Glutamatergic neuron (in vitro differentiated cells): ENCODE measurements around the gene CCDC85C. TPM values are rescaled to one million over a fixed set of nuclear protein-coding genes. Genes with fewer than 3 reads are reported as not detected.

Source experiments
- DNase-seq: peaks from one replicate; pipeline ENCODE4 v3.0.0; 2022
- H3K27ac Mint-ChIP-seq: one replicate; pipeline ENCODE4 v1.8.0; 2020; ENCODE audit warnings: mild to moderate bottlenecking, mixed read lengths, inconsistent platforms; ENCODE audit not compliant: unreplicated experiment
- H3K27me3 Mint-ChIP-seq: one replicate; pipeline ENCODE4 v1.8.0; 2020; ENCODE audit warnings: mild to moderate bottlenecking, moderate library complexity, mixed read lengths, inconsistent platforms; ENCODE audit not compliant: unreplicated experiment
- H3K36me3 Mint-ChIP-seq: one replicate; pipeline ENCODE4 v1.8.0; 2020; ENCODE audit warnings: mild to moderate bottlenecking, mixed read lengths, inconsistent platforms; ENCODE audit not compliant: unreplicated experiment
- H3K4me1 Mint-ChIP-seq: one replicate; pipeline ENCODE4 v1.8.0; 2020; ENCODE audit warnings: mild to moderate bottlenecking, low read depth, mixed read lengths, inconsistent platforms; ENCODE audit not compliant: unreplicated experiment
- H3K4me3 Mint-ChIP-seq: one replicate; pipeline ENCODE4 v1.8.0; 2020; ENCODE audit warnings: mild to moderate bottlenecking, mixed read lengths, inconsistent platforms; ENCODE audit not compliant: unreplicated experiment
- H3K9me3 Mint-ChIP-seq: one replicate; pipeline ENCODE4 v1.8.0; 2020; ENCODE audit warnings: mild to moderate bottlenecking, moderate library complexity, mixed read lengths, inconsistent platforms; ENCODE audit not compliant: unreplicated experiment
- CTCF ChIP-seq: fragments of 200-600 bp; sonication (generic); IDR thresholded peaks from one replicate; pipeline ENCODE4 v1.5.0; 2021; ENCODE audit not compliant: partially characterized antibody, unreplicated experiment
- total RNA-seq: library from RNA; stranded (reverse); fragmentation: NEBNext Ultra II Directional; extraction: Animal tissue kit (Norgen Biotek cat#: 25700); gene quantifications from one replicate; pipeline ENCODE4 v1.2.1, GENCODE V29; 2021; ENCODE audit not compliant: unreplicated experiment

The CCDC85C gene
- total RNA-seq, 1 donor from 2014 or later: 32.3 TPM

GRCh38 chr14:99592933-99593753 is 10.9 kb downstream of the CCDC85C start:
- Mint-ChIP-seq H3K27ac (no peak overlapping the region), H3K36me3 (no peaks in the 10 kb centered on the region), H3K9me3 (peaks cover 6% of the 10 kb centered on the region), H3K4me3 (no peak overlapping the region), H3K27me3 (peaks cover 6% of the 10 kb centered on the region), H3K4me1 (peaks cover 16% of the 10 kb centered on the region)
- no peak for DNase-seq
- TF ChIP-seq CTCF: no peak

- Mint-ChIP-seq H3K36me3 (no peaks in the 10 kb centered on the region), H3K27ac (no peak overlapping the region), H3K27me3 (peaks cover 6% of the 10 kb centered on the region), H3K9me3 (peaks cover 6% of the 10 kb centered on the region), H3K4me3 (peak overlapping the region; percentile 10), H3K4me1 (peaks cover 15% of the 10 kb centered on the region)
- DNase-seq: no peak
- no peak for TF ChIP-seq CTCF
Observed at GRCh38 chr14:99592394-99592793, 11.6 kb downstream of the CCDC85C start.

GRCh38 chr14:99590746-99591555 is 13.1 kb downstream of the CCDC85C start:
- peak overlapping the region; percentile 87 for H3K27ac Mint-ChIP-seq
- peak; percentile 81 for DNase-seq
- no peaks in the 10 kb centered on the region for H3K36me3 Mint-ChIP-seq
- H3K9me3 Mint-ChIP-seq: peaks cover 6% of the 10 kb centered on the region
- peak; percentile 34 for TF ChIP-seq CTCF
- peak overlapping the region; percentile 19 for H3K4me3 Mint-ChIP-seq
- peaks cover 15% of the 10 kb centered on the region for H3K4me1 Mint-ChIP-seq
- peaks cover 6% of the 10 kb centered on the region for H3K27me3 Mint-ChIP-seq

- no peak for TF ChIP-seq CTCF
- no peak for DNase-seq
- Mint-ChIP-seq H3K27ac (peak overlapping the region; percentile 28), H3K4me3 (peak overlapping the region; percentile 18), H3K36me3 (no peaks in the 10 kb centered on the region), H3K9me3 (peaks cover 12% of the 10 kb centered on the region), H3K4me1 (peaks cover 16% of the 10 kb centered on the region), H3K27me3 (peaks cover 6% of the 10 kb centered on the region)
Observed at GRCh38 chr14:99589651-99590530, 14.1 kb downstream of the CCDC85C start.
